HG03565 (cell line): Measurements from ENCODE around the gene TES.

Experiments
- ATAC-seq: cut with Tn5 transposase; IDR thresholded peaks from one replicate; pipeline ENCODE4 v1.9.1; 2021; ENCODE audit warnings: mild to moderate bottlenecking, moderate library complexity; ENCODE audit not compliant: unreplicated experiment

TES gene

DNA sequence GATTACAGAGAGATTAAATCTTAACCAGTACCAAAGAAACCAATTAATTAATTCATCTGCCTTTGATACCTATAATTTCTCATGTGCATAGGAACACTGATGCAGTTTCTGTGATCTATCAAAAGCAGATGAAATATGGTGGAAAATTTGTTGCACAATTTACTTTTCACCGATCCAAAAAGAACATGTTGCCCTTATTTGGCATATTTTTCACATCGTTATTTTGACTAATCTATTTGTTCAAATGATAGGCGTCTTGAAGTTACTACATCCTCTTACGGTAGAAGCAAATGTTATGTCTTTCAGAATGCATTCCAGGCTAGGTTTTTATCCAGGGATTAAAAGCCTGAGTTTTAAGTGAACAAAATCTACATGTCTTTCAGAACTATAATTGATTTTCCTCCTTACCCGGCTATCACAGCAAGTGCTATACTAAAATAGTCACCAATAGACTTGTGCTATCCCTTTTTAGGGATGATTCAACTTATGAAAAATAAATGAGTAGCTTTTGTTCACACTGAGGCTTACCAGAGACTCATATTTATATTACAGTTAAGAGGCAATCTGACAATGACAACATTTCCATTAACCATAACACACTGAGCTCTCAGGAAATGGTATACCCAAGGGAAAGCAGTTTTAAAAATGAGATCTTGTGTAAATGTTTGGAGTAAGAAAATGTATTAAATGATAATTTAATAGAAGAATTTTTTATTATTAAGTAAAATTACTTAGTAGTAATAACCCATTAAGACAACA, 16.8 kb upstream of the TES start:
- ATAC-seq, result no peak

DNA sequence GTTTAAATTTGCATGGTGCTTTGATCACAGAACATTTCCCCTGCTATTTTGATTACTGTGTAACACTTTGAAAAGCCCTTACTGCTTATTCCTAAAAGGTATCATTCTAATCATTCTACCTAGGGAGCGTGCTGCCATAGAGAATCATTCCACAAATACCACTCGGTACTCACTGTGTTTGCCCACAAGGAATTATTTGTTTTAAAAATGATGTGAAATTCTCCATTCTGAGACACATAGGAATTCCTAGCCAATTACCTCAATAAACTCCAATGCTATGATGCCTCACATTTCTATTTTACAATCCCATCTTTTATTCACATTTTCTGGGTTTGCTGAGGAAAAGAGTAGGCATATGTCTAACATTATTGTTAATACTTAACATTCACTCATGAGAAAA, 16.2 kb upstream of the TES start:
- ATAC-seq, result no peak

DNA sequence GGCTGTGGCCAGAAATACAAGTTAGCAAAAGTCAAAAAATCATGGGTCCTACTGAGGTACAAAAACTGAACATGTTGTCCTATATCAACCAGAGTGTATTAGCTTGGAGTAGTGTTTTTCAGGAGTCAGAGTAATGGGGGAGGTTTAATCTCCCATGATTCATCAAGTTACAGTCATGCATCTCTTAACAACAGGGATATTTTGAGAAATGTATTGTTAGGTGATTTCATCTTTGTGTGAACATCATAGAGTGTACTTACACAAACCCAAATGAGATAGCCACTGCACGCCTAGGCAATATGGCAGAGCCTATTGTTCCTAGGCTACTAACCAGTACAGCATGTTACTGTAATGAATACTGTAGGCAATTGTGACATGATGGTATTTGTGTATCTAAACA, 14.9 kb upstream of the TES start:
- no peak for ATAC-seq

DNA sequence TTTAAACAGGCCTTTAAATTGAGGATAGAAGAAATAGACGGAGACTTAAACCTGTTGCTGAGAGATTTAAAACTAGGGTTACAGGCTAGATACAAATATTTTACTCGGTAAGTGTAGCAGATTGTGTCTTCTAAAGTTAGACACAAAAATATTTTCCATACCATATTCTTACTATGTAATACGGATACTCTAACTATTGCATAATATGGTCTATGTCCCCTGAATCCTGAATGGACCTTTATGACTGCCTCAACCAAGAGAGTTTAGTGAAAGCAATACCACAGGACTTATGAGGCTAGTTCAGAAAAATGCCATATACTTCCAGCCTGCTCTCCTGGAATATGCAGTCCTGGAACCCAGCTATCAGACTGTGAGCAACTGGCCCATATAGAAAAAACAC, 13.4 kb upstream of the TES start:
- ATAC-seq, result no peak

DNA sequence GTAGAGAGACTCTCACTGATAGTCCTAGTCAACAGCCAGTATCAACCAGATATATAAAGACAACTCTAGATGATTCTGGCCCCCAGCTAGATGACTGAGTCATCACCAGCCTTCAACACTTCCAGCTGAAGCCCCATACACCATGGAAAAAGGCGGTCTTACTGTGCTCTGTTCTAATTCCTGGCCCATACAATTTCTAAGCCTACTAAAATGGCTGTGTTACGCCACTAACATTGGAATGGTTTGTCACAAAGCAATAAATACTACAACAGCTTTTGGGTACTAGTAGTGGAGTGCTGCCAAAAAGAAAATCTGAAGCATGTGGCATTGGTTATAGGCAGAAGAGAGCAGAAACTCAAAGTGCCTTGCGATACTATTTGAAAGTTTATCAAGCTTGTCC, 13.0 kb upstream of the TES start:
- ATAC-seq, result no peak

DNA sequence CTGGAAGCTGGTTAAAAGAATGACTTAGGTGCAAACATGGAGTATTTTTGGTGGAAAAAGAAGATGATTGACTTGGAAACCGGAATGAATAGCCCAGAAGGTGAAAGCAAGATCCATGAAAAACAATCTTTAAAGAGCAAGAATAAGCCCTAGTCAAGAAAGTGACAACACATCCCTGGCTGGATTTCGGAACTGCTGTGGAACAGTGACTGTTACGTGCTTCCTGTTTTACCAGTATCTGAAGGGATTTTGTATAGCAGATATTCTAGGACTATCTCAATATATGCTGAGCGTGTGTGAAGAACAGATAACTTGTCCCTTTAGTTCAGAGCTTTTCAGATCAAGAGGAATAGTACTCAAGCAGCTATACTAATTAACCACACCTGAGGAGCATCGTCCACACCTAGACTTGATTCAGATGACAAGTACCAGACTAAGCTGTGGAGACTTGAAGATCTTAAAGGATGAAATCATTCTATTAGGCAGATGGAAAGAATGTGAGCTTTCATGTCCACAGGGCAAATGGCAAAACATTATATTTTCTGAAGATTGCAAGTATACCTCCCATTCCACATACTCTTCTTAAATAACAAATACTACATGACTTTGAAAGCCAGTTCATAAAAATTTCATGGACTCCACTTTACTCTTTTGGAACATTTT, 11.5 kb upstream of the TES start:
- ATAC-seq, result no peak

DNA sequence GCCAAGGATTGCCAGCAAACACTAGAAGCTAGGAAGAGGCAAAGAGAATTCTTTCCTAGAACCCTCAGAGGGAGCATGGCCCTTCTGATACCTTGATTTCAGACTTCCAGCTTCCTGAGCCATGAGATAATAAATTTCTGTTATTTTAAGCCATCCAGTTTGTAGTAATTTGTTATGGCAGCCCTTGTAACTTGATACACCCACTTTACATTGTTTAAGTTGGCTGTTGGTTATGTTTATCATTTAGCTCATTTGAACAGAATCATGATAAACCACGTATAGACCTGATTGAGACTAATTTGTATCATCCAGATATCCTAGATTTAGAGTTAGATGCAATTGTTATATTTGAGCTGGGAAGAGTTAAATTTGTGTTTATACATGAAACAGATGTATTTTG, 9.4 kb upstream of the TES start:
- no peak for ATAC-seq

DNA sequence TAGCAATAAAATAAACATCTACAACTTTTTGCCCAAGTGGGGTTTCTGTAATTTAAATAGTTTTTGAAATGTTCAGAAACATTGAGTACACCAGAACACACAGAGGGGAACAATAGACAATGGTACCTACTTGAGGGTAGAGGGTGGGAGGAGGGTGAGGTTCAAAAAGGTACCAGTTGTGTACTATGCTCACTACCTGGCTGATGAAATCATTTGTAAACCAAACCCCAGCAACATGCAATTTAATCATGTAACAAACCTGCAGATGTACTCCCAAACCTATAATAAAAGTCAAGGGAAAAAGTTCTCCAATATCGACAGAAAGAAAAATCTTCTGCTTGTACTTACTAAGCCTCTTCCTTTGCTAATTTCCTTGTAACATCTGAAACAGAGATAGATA, 4.2 kb upstream of the TES start:
- no peak for ATAC-seq

DNA sequence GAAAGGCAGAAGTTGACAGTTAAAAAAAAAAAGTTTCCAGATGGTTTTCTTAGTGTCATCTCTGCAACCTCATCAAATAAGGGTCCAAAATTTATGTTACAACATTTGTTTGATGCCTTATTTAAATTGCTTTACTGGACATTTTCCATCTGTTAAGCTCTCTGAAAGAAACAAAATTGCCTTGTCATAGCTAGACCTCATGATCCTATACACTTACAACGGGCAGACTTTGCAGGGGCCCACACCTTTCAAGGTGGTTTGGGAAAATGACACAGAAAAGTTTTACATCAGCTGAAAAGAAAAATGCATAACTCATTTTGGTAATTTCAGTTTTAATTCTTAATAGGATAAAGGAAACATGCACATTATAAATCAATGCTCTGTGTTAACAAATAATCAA, 1.4 kb upstream of the TES start:
- no peak for ATAC-seq

DNA sequence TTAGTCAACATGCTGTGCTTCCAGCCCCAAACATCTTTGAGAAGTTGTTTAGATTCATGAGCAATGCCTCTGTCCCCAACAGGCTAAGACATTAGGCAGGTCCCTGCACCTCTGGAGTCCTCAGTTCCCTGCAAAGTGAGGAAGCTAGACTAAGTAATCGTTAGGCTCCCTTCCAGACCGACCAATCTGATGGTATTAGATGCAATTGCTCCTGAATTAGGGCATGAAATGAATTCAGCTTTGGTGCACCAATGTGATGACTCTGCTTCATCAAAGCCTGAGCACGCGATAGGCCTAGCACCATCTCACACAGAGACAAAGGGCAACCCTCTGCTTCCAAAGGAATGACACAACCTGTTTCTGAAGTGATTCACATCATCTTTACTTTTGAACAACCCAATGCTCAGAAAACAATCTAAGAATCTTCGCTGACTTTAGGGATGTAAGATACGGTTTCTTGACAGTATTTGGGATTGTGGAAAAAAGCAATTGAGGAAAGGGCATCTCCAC, 723 bp upstream of the TES start:
- no peak for ATAC-seq

DNA sequence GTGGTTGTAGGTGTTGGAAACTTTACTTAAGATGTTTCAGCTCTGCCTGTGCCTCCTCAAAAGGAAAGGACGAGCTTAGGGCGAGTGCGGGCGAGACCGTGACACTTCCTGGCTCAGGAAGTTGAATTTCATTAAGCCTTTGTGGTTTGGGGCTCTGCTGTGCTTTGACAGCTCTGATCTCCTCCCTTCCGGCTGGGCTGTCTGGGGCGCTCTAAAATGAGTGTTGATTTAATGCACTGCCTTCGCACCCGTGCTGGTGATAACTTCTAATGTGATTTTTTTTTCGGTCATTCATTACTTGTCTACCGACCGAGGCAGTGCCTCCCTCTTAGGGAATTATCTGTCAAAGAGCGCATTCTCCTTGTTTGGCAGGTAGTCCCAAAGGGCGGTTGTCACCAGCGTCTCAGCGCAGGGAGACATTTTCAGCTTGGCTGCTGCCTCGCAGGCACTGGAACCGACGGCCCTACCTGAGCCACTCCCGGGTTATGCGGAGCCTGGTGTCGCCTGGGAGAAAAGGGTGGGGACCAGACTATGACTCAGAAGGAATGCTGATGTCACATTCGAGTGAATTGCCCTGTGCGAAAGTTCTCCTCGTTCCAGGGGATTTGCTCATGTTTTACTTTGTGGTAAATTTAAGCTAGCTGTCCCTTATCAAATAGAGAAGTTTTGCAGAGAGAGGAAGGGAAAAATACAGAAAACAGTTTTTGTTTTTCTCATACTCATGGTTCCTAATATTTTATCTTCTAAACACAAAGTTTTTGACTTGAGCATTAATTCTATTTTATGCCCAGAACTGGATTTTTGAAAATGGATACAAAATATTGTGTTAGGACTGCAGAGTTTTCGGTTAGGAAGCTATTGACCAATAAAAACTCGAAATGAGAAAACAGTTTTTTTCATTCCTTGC, 920 bp downstream of the TES start:
- ATAC-seq, result peak; percentile 53

DNA sequence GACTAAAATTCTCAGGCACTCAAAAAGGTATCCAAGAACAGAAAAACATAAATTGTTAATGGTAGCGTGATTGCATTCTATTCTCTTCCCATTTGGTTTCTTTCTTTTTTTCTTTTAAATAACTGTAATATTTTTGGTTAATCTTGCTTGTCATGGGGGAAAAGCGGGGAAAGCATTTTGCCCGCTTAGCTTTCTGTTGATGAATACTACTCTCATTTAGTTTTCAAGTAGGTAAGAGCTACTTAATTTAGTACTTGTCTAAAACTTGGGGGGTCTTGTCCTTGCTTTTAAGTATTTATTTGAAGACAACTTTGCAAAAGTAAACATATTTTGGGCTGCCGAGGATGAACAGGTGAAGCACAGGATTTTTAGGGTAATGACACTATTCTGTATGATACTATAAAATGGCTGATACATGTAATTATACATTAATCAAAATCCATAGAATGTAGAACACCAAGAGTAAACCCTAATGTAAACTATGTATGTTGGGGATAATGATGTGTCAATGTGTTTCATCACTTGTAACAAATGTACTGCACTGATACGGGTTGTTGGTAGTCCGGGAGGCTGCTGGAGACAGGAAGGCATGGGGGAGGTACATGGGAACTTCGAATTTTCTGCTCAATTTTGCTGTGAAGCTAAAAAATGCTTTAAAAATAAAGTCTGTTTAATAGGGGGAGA, 1.7 kb downstream of the TES start:
- ATAC-seq, result no peak

DNA sequence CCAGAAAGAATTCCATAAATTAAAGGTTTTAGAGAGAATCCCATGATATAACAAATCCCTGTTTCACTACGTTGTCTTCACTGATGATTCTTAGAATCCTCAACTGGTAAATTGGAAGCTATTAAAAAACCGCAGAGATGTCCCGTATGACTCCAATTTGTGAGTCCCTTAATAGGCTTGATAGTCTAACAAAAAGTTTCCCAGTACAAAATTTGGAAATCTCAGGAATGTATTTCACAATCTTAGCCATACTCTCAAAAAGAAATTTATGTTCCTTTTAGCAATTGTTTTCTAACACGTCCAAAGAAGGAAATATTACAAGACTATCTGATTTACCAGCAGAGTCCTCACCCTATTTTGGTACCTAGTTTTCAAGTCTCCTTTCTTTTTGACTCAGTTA, 2.5 kb downstream of the TES start:
- ATAC-seq, result no peak

DNA sequence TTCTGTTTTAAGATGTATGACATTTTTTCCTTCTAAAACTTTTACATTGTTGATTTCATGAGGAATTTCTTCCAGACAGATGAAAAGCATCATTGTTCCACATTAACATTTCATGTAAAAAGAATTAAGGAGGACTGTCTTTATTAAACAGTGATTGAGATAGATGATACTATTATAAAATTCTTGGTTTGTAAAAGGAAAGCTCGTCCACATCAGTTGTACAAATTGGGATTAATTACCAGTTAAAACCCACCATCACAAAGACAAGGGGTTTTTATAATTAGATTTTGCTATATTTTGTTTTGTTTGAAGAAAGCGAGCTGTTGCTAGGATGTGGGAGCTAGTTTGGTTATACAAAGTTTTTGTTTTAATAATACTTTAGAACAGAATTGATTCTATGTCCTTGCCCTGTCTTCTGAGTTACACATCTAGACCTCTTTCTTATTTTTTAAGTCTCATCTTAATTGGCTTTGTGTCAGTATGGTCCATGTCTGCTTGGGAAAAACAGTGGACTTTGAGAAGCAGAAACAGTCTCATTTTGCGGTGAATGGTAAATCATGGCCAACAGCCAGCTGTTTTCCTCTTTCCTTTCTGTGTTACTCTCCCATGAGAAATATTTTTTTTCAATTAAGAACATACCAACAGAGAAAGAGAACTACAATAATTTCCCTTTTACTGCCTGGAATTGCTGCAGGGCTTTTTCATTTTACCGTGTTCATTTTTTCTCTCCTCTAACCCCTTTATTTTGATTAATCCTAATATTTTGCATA, 3.2 kb downstream of the TES start:
- ATAC-seq, result no peak

DNA sequence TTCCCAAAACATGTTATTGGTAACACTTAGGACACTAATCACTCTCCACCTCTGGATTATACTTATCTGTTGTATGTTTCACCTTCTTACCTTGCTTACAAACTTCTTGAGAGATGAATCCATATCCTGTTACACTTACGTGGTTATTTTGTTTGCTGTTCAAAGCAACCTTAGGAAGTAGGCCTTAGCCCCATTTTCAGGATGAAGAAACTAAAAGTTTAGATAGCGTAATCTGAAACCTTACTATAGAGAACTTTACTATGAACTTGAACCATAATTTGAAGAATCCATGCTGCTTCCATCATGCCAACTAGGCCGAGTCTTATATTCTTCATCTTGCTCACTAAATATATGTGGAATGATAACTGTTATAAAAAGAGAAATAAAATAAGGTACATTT, 4.6 kb downstream of the TES start:
- no peak for ATAC-seq

DNA sequence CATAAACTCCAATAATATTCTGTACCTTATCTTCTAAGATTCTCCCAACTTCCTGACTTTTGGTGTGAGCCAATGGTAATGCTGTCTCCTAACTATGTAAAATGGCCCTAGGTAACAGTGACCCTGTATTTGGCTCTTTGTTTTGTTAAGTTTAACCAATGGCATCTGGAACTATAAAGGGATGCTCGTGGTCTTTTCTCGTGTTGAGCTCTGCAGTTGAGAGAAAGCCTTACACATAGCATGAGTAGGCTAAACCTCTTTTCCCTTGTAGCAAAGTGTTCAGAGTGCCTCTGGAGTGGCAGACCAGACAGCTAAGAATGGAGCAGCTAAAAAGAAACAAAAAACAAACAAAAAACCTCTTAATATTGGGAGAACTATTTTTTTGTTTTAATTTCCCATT, 5.2 kb downstream of the TES start:
- ATAC-seq, result no peak

DNA sequence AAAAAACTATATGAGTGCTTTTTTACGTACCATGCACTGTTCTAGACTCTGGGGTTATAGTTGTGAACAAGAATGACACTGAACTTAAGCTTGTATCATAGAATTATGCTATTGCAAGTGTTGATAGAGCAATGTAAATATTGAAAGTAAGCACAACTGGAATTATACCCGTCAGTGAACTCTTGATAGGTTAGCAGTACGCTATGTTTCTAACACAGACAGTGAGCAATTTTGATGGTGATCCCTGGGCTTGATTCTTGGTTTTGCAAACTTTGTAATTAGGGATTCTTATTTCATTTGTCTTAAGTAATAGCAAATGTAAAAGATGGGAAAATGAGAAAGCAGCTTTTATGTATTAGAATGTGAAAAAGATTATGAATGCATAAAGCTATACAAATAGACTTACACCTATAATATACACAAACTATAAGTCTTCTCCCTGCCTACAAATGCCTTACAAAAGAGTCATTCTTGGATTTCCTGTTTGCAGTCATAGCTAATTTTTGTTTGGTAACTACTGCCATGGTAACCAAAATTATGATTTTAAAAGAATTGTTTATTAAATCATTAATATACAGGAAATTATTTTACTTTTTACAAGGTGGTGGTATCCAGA, 6.7 kb downstream of the TES start:
- ATAC-seq, result no peak

DNA sequence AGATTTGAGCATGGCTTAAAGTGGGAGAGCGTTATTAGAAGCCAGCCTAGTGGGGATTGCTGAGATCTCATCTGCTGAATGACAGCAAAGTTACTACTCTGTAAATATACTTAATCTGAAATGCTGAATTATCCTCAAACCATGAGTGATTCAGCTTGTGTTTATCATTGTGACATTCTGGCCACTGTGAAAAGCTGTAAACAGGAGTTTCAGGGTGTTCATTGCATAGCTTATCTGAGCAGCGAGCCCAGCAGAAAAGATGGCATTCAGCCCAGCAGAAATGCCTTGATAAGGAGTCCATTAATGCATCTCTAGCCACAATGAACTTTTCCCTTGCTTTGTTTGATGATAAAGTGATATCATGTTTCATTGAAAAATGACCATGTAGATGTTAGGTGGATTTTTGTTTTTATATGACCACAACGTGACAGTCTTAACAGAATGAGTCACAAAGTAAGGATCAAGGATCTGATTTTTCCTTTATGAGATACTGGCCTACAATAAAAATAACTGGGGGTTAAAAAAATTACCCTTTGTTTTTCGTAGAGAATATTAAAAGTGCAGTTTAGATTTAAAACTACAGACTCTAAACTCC, 7.8 kb downstream of the TES start:
- ATAC-seq, result no peak

DNA sequence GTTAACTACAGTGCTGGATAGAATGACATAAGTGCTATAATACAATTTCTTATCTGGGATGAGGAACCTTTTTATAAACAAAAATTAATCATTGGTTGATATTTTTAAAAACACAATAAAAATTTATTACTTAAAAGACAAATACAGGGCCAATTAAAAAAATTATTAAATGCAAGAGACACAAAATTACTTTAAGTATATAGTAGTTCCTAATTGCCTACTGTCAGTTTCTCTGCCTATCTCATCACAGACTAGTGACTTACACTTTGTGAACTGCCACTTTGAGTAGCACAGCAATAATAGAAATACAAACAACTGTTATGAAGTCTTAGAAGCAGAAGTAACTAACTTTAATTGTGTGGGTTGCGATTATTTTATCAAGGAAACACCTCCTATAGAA, 8.4 kb downstream of the TES start:
- ATAC-seq, result no peak
